WERI-Rb-1 (cell line): ENCODE results near the gene GPR132.
"Not testable (repeated sequence)": the region's sequence is repeated elsewhere in the genome, so short reads cannot be mapped to it uniquely, and the experiment has no call there.

ENCODE experiments used
- DNase-seq: peaks from one replicate; pipeline ENCODE4 v3.0.0-alpha.2; 2020
- H3K27ac ChIP-seq: fragments of 250-450 bp; sonication (Bioruptor Pico); 2 replicates; pipeline ENCODE4 v1.5.1; 2020; ENCODE audit warnings: mild to moderate bottlenecking, moderate library complexity
- H3K27me3 ChIP-seq: fragments of 250-450 bp; sonication (Bioruptor Pico); 2 replicates; pipeline ENCODE4 v1.5.1; 2021; ENCODE audit warnings: mild to moderate bottlenecking, low read depth, moderate library complexity; ENCODE audit not compliant: insufficient read depth, severe bottlenecking
- H3K36me3 ChIP-seq: fragments of 250-450 bp; sonication (Bioruptor Pico); 2 replicates; pipeline ENCODE4 v1.5.1; 2020; ENCODE audit warnings: mild to moderate bottlenecking, moderate library complexity
- H3K4me3 ChIP-seq: 2 replicates; pipeline ENCODE4 v1.5.1; 2011; ENCODE audit warnings: low read depth, mild to moderate bottlenecking, control low read depth, low read length
- H3K9me3 ChIP-seq: fragments of 250-450 bp; sonication (Bioruptor Pico); 2 replicates; pipeline ENCODE4 v1.5.1; 2021; ENCODE audit warnings: mild to moderate bottlenecking, moderate library complexity; ENCODE audit not compliant: severe bottlenecking
- CTCF ChIP-seq: IDR thresholded peaks from 2 replicates; pipeline ENCODE4 v1.5.1; 2011; ENCODE audit warnings: low read depth, mild to moderate bottlenecking, control low read depth, inconsistent platforms, low read length

Gene GPR132

GRCh38 chr14:105084741-105085571, 19.7 kb upstream of the GPR132 start:
- no peak for DNase-seq
- H3K36me3 ChIP-seq: no peaks in the 10 kb centered on the region
- H3K27ac ChIP-seq: no peak overlapping the region
- no peak for TF ChIP-seq CTCF
- H3K9me3 ChIP-seq: peaks cover 4% of the 10 kb centered on the region
- H3K27me3 ChIP-seq: no peaks in the 10 kb centered on the region
- no peak overlapping the region for H3K4me3 ChIP-seq

- H3K27ac ChIP-seq: no peak overlapping the region
- no peaks in the 10 kb centered on the region for H3K36me3 ChIP-seq
- peaks cover 4% of the 10 kb centered on the region for H3K9me3 ChIP-seq
- DNase-seq: no peak
- no peaks in the 10 kb centered on the region for H3K27me3 ChIP-seq
- no peak overlapping the region for H3K4me3 ChIP-seq
- no peak for TF ChIP-seq CTCF
Measured at GRCh38 chr14:105083926-105084685, 18.9 kb upstream of the GPR132 start.

GRCh38 chr14:105082703-105083102, 17.5 kb upstream of the GPR132 start:
- Histone ChIP-seq H3K9me3 (peaks cover 4% of the 10 kb centered on the region), H3K36me3 (no peaks in the 10 kb centered on the region), H3K27ac (no peak overlapping the region), H3K4me3 (no peak overlapping the region), H3K27me3 (no peaks in the 10 kb centered on the region)
- TF ChIP-seq CTCF: no peak
- DNase-seq: no peak

- not testable (repeated sequence) for H3K36me3 ChIP-seq, H3K4me3 ChIP-seq, DNase-seq, H3K9me3 ChIP-seq, H3K27me3 ChIP-seq, H3K27ac ChIP-seq
Measured at GRCh38 chr14:105081473-105081872, 16.2 kb upstream of the GPR132 start.

GRCh38 chr14:105080161-105080560, 14.9 kb upstream of the GPR132 start:
- H3K36me3 ChIP-seq: no peaks in the 10 kb centered on the region
- no peaks in the 10 kb centered on the region for H3K27me3 ChIP-seq
- no peak for TF ChIP-seq CTCF
- no peak overlapping the region for H3K27ac ChIP-seq
- DNase-seq: no peak
- H3K4me3 ChIP-seq: no peak overlapping the region
- peaks cover 4% of the 10 kb centered on the region for H3K9me3 ChIP-seq

- Histone ChIP-seq H3K27ac (no peak overlapping the region), H3K36me3 (no peaks in the 10 kb centered on the region), H3K9me3 (peaks cover 4% of the 10 kb centered on the region), H3K27me3 (no peaks in the 10 kb centered on the region), H3K4me3 (no peak overlapping the region)
- no peak for DNase-seq
- no peak for TF ChIP-seq CTCF
Measured at GRCh38 chr14:105078294-105078693, 13.1 kb upstream of the GPR132 start.
